ENCODE data around the gene PDXP.

DNA sequence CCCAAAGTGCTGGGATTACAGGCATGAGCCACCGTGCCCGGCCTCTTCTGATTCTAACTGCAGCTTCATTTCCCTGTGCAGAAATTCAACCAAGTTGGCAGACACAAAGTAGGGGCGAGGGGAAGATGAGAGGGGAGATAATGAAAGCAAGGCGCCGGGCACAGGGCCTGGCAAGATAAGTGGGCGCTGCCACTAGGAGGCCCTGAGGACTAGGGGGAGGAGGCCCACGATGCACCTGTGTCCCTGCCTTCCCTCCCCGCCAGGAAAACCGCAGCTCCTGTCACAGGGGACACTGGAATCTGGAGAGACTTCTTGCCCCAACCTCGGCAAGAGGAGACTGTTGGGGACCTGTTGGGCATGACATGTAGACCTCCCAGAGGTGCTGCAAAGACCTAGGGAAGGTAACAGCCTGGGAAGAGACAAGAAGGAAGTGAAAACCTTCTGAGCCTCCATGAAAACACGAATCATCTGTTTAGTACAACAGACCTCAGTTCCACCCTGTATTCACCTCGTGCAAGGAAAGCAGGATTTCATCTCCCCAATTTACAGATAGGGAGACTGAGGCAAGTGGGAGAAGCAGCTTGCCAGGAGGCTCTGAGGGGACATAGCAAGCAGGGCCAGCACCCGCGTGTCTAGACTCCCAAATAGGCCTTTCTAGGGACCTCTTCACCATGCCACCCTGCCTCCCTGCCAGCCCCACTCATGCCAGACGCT, 13.8 kb downstream of the PDXP start:
- TF ChIP-seq POLR2AphosphoS5 (IDR thresholded peaks at IDR 0.05; ENCODE audit: low read depth, low read length) (no peak), SIN3A (IDR thresholded peaks at IDR 0.05; ENCODE audit: borderline replicate concordance, insufficient read depth, low read length) (no peak), TAF1 (IDR thresholded peaks at IDR 0.05; ENCODE audit: borderline replicate concordance, insufficient read depth, low read length) (no peak)

Data from PFSK-1 (cell line).